ENCODE results near the gene ZNF550. TPM values are rescaled to one million over a fixed set of nuclear protein-coding genes. Genes with fewer than 3 reads are reported as not detected.
"Not testable (repeated sequence)": the region's sequence is repeated elsewhere in the genome, so short reads cannot be mapped to it uniquely, and the experiment has no call there.

Gene ZNF550
- total RNA-seq, 4 donors from 2014 or later = 5.4 to 17.4 (median 12.3) TPM

- Histone ChIP-seq H3K27me3 (no peaks in the 10 kb centered on the region), H3K4me3 (no peak overlapping the region), H3K9me3 (peaks cover 0 to 34% (median 12%) of the 10 kb centered on the region in 4 donors), H3K36me3 (peaks cover 0 to 27% (median 0%) of the 10 kb centered on the region in 3 donors), H3K27ac (no peak overlapping the region), H3K4me1 (no peaks in the 10 kb centered on the region)
- TF ChIP-seq POLR2A (IDR thresholded peaks at IDR 0.05) (no peak), CTCF (IDR thresholded peaks at IDR 0.05) (no peak)
- DNase-seq = no peak
Measured at GRCh38 chr19:57515255-57515654, 44.4 kb downstream of the ZNF550 start.

- H3K36me3 ChIP-seq = peaks cover 0 to 34% (median 0%) of the 10 kb centered on the region in 3 donors
- H3K4me3 ChIP-seq = no peak overlapping the region
- H3K27ac ChIP-seq = no peak overlapping the region
- no peak for TF ChIP-seq POLR2A (IDR thresholded peaks at IDR 0.05)
- TF ChIP-seq CTCF (IDR thresholded peaks at IDR 0.05) = no peak
- H3K27me3 ChIP-seq = no peaks in the 10 kb centered on the region
- H3K4me1 ChIP-seq = no peaks in the 10 kb centered on the region
- DNase-seq = no peak
- H3K9me3 ChIP-seq = peaks cover 0 to 48% (median 12%) of the 10 kb centered on the region in 4 donors
Measured at GRCh38 chr19:57512845-57513244, 46.8 kb downstream of the ZNF550 start.

GRCh38 chr19:57511484-57511883 is 48.2 kb downstream of the ZNF550 start:
- TF ChIP-seq POLR2A (IDR thresholded peaks at IDR 0.05) = no peak
- TF ChIP-seq CTCF (IDR thresholded peaks at IDR 0.05) = no peak
- Histone ChIP-seq H3K27ac (no peak overlapping the region), H3K27me3 (no peaks in the 10 kb centered on the region), H3K36me3 (peaks cover 0 to 37% (median 0%) of the 10 kb centered on the region in 3 donors), H3K4me3 (no peak overlapping the region), H3K4me1 (no peaks in the 10 kb centered on the region), H3K9me3 (peaks cover 0 to 52% (median 13%) of the 10 kb centered on the region in 4 donors)
- DNase-seq = no peak

GRCh38 chr19:57506163-57506562 is 53.5 kb downstream of the ZNF550 start:
- peaks cover 0 to 47% (median 3%) of the 10 kb centered on the region in 4 donors for H3K9me3 ChIP-seq
- peaks cover 0 to 69% (median 0%) of the 10 kb centered on the region in 3 donors for H3K36me3 ChIP-seq
- no peaks in the 10 kb centered on the region for H3K27me3 ChIP-seq
- no peak overlapping the region for H3K4me3 ChIP-seq
- DNase-seq = no peak
- TF ChIP-seq CTCF (IDR thresholded peaks at IDR 0.05) (no peak), POLR2A (IDR thresholded peaks at IDR 0.05) (no peak)
- peaks cover 0 to under 1% (median 0%) of the 10 kb centered on the region in 4 donors for H3K4me1 ChIP-seq
- H3K27ac ChIP-seq = no peak overlapping the region

GRCh38 chr19:57500400-57500799 is 59.3 kb downstream of the ZNF550 start:
- Histone ChIP-seq H3K36me3 (peaks cover 0 to 38% (median 0%) of the 10 kb centered on the region in 3 donors), H3K9me3 (peaks cover 0 to 25% (median 0%) of the 10 kb centered on the region in 4 donors), H3K4me3 (peak overlapping the region in 2 of 4 donors; percentile 26 to 98)
- DNase-seq, H3K4me1 ChIP-seq, H3K27ac ChIP-seq, H3K27me3 ChIP-seq: not testable (repeated sequence)

GRCh38 chr19:57499680-57500395 is 59.8 kb downstream of the ZNF550 start, which contains the start of gene ZNF773:
TSS of gene ZNF773 (plus strand) at chr19:57499938. CDS start at chr19:57500081, 143 bp downstream.
- H3K27ac ChIP-seq = peak within 1 kb of the TSS; percentile 81 to 90 (median 88)
- DNase-seq = peak; percentile 94 to 98 (median 96)
- peak; percentile 57 to 58 for TF ChIP-seq POLR2A (IDR thresholded peaks at IDR 0.05)
- H3K27me3 ChIP-seq, H3K4me1 ChIP-seq: not testable (repeated sequence)
- H3K36me3 ChIP-seq = peaks cover 0 to 32% (median 0%) of the 10 kb centered on the region in 3 donors
- H3K4me3 ChIP-seq = peak within 1 kb of the TSS; percentile 58 to 98 (median 78)
- H3K9me3 ChIP-seq = peaks cover 0 to 25% (median 0%) of the 10 kb centered on the region in 4 donors

- not testable (repeated sequence) for DNase-seq, H3K4me1 ChIP-seq, H3K27me3 ChIP-seq, H3K27ac ChIP-seq, H3K4me3 ChIP-seq
- Histone ChIP-seq H3K36me3 (peaks cover 0 to 28% (median 0%) of the 10 kb centered on the region in 3 donors), H3K9me3 (peaks cover 0 to 25% (median 0%) of the 10 kb centered on the region in 4 donors)
Measured at GRCh38 chr19:57499332-57499679, 60.4 kb downstream of the ZNF550 start.

GRCh38 chr19:57488299-57488644 is 71.4 kb downstream of the ZNF550 start:
- DNase-seq, H3K4me1 ChIP-seq, H3K27me3 ChIP-seq, H3K27ac ChIP-seq, H3K4me3 ChIP-seq: not testable (repeated sequence)
- Histone ChIP-seq H3K9me3 (peaks cover 0 to 13% (median 0%) of the 10 kb centered on the region in 4 donors), H3K36me3 (peaks cover 0 to 31% (median 0%) of the 10 kb centered on the region in 3 donors)

All from Peyer's patch (tissue), 4 donors.